H54 (cell line): ENCODE data around the gene COX4I2.
"Not testable (repeated sequence)": the region's sequence is repeated elsewhere in the genome, so short reads cannot be mapped to it uniquely, and the experiment has no call there.

Experiments
- DNase-seq: peaks from one replicate; pipeline ENCODE4 v3.0.0; 2011; ENCODE audit warnings: low spot score, mixed read lengths; ENCODE audit not compliant: insufficient read length
- FAIRE-seq: peaks from 3 replicates; lab custom pipeline; 2011; peaks lifted over from hg19 to GRCh38; lab: Jason Lieb, UNC
- POLR2A ChIP-seq: IDR thresholded peaks from 2 replicates; pipeline ENCODE4 v1.6.1; 2011; ENCODE audit warnings: low read depth, mild to moderate bottlenecking, low read length

The COX4I2 gene

DNA sequence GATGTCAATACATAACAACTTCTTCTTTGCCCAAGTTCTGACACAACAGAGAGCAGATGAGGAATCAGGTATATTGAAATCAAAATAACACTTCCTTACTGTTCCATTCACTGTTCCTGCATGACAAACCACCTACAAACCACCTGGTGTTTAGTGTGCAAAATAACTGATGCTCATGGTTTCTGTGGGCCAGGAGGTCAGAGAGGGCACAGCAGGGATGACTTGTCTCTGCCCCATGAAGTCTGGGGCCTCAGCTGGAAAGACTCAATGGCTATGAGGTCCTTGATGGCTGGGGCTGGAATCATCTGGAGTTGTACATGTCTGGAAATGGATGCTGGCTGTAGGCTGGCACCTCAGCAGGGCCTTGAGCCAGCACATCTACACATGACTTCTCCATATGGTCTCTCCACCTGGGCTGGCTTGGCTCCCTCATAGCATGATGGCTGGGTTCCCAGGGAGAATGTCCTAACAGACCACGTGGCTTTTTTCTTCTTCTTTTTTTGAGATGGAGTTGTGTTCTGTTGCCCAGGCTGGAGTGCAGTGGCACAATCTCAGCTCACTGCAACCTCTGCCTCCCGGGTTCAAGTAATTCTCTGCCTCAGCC is 7.4 kb upstream of the COX4I2 start:
- no peak for TF ChIP-seq POLR2A
- FAIRE-seq: no peak
- DNase-seq: no peak

DNA sequence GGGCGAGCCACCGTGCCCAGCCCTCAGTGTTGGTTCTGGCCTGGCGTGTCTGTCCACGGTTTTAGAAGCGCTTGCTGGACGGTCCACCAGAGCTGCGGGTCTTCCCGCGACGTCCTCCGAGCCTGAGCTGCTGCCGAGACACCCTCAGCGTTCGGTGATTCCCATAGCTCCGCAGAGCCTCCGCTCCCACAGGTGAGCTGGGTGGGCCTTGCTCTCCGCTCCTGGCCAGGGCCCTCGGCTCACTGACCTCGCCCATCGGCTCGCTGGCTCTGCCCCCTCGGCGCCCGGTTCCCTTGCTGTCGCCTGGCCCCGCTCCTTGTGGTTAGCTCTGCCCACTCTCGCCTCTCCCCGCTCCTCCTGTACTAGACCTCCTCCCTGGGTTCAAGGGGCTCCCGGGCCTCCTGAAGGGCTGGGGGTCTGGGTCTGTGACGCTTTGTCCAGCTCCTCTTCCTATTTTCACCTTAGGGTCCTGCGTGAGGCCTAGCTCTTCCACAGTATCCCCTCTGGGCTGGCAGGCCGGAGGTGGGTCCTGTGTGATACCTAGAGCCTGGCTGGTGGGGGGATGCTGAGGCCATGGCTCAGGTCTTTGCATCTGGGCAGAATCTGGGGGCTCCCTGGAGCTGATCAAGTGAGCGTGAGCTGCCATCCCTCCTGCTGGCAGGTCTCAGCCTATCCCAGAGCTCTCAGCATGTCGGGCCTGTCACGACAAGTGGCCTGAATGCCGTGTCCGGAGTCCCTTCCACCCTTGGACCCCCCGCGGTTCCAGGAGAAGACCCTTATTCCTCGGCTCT is 5.0 kb upstream of the COX4I2 start:
- DNase-seq: no peak
- FAIRE-seq: no peak
- no peak for TF ChIP-seq POLR2A

GRCh38 chr20:31633339-31633914 is 4.3 kb upstream of the COX4I2 start:
- no peak for DNase-seq
- no peak for FAIRE-seq
- TF ChIP-seq POLR2A: no peak

GRCh38 chr20:31638317-31638716 is 605 bp downstream of the COX4I2 start:
- DNase-seq (no peak), FAIRE-seq (no peak)
- no peak for TF ChIP-seq POLR2A

GRCh38 chr20:31638816-31639215 is 1.1 kb downstream of the COX4I2 start:
- DNase-seq (no peak), FAIRE-seq (no peak)
- TF ChIP-seq POLR2A: no peak

- FAIRE-seq (no peak), DNase-seq (no peak)
- TF ChIP-seq POLR2A: no peak
Observed at GRCh38 chr20:31640259-31640658, 2.5 kb downstream of the COX4I2 start.

DNA sequence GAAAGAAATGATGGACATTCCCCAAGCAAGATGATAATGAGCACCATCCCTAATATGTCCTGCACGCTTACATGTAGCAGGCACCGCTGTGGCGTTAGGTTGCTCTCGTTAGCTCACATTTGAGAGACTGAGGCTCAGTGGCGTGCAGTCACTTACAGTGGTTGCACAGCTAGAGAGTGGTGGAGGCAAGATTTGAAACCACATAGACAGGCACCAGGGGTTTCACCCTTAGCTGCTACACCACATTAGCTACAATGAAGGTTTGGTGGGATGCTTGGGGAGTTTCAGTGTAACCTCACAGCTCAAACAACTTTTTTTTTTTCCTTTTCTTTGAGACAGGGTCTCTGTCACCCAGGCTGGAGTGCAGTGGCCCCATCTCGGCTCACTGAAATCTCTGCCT is 3.7 kb downstream of the COX4I2 start:
- FAIRE-seq: no peak
- DNase-seq: no peak
- no peak for TF ChIP-seq POLR2A

GRCh38 chr20:31642837-31643236 is 5.1 kb downstream of the COX4I2 start:
- DNase-seq (no peak), FAIRE-seq (no peak)
- no peak for TF ChIP-seq POLR2A

- no peak for FAIRE-seq
- no peak for TF ChIP-seq POLR2A
- no peak for DNase-seq
Observed at GRCh38 chr20:31643522-31643921, 5.8 kb downstream of the COX4I2 start.

DNA sequence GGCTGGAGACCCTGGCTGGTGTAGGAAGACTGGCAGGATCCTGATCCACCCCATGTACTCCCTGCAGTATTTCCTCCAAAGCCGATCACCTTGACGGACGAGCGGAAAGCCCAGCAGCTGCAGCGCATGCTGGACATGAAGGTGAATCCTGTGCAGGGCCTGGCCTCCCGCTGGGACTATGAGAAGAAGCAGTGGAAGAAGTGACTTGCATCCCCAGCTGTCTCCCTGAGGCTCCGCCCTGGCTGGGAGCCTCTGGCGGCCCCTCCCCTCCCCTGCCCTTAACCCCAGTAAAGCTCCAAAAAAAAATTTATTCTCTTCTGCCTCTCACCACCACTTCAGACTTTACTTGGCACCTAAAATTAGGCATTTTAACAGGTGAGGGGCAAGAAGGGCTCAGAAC is 7.0 kb downstream of the COX4I2 start:
- DNase-seq: no peak
- no peak for FAIRE-seq
- no peak for TF ChIP-seq POLR2A

GRCh38 chr20:31648104-31648503 is 10.4 kb downstream of the COX4I2 start:
- not testable (repeated sequence) for FAIRE-seq, DNase-seq

GRCh38 chr20:31652917-31653396 is 15.2 kb downstream of the COX4I2 start:
- no peak for DNase-seq
- FAIRE-seq: no peak
- no peak for TF ChIP-seq POLR2A

DNA sequence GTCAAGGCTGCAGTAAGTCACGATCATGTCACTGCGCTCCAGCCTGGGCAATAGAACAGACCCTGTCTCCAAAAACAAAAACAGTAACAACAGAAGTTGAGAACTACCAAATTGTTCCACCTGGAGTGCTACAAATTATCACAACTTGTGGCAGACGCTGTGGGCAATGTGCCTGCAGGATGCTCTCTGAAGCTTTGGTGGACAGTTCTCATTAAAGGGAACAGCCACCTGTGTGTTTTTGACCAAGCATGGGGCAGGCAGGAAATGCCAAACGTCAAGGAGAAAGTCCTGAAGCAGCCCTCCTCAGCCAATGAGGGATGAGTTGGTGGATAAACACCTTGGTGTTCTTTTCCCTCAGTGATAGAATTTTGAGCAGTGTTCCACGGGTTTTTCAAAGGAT is 15.8 kb downstream of the COX4I2 start:
- no peak for FAIRE-seq
- TF ChIP-seq POLR2A: no peak
- no peak for DNase-seq

- no peak for TF ChIP-seq POLR2A
- FAIRE-seq (no peak), DNase-seq (no peak)
Observed at GRCh38 chr20:31654534-31654933, 16.8 kb downstream of the COX4I2 start.
